ENCODE results near the gene PLA2G5.

- TF ChIP-seq CTCF (IDR thresholded peaks at IDR 0.05) (no peak), POLR2A (IDR thresholded peaks at IDR 0.05) (no peak)
Observed at GRCh38 chr1:20096840-20097447, 26.9 kb downstream of the PLA2G5 start.

Measured in body of pancreas (tissue), 4 donors.